HG03064 (cell line): ENCODE results near the gene ERBB3.
A peak's percentile ranks its signal among the peaks of the same experiment; 100 is the strongest.
"Not testable (repeated sequence)": the region's sequence is repeated elsewhere in the genome, so short reads cannot be mapped to it uniquely, and the experiment has no call there.

ENCODE experiments used
- ATAC-seq: cut with Tn5 transposase; IDR thresholded peaks from one replicate; pipeline ENCODE4 v1.9.1; 2021; ENCODE audit warnings: low read depth; ENCODE audit not compliant: unreplicated experiment

The ERBB3 gene

DNA sequence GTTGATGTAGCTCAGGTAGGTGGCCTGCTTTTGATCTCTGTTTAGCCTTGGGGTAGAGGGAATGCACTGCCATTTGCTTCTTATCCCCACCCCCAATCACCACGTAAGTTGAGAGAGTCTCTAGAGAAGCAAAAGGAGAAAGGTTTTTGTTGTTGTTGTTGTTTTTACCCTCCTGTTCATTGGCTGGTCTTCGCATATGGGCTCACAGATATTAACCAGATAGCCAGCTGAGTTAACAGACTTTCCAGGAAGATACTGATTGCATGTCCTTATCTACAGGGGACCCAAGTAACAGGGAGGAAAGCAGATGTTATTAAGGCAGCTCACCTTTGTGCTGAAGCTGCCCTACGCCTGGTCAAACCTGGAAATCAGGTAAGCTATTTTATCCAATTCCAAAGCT lies 27.3 kb downstream of the ERBB3 start:
- ATAC-seq, result no peak

DNA sequence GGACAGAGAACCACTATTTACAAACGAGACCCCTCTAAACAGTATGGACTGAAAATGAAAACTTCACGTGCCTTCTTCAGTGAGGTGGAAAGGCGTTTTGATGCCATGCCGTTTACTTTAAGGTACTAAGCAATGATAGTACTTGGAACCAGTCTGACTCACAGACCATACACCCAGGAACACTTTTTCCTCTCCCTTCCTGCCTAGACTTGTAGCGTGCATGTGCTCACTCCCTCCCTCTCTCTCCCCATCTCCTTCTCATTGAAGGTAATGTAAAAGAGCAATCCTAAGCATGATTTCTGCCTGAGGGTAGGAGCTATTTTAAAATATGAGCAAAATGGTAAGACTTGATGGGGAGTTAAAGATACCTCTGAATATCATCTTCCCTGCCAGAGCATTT lies 30.6 kb downstream of the ERBB3 start:
- ATAC-seq, result no peak

DNA sequence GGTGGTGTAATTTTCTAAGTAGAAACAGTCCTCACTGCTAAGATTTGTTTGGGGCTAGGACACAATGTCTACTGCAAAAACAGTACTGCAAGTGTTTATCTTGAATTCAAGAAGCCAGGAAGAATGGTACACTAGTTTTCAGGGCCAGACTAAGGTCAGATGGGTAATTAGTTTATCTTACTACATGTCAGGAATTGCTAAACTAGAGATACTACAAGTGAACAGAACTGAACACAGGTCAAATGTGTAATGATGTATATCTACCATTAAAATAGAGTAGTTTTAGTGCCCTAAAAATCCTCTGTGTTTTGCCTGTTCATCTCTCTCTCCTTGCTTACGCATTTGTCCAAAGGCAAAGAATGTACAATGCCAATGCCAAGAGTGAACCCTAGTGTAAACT lies 34.1 kb downstream of the ERBB3 start:
- no peak for ATAC-seq

DNA sequence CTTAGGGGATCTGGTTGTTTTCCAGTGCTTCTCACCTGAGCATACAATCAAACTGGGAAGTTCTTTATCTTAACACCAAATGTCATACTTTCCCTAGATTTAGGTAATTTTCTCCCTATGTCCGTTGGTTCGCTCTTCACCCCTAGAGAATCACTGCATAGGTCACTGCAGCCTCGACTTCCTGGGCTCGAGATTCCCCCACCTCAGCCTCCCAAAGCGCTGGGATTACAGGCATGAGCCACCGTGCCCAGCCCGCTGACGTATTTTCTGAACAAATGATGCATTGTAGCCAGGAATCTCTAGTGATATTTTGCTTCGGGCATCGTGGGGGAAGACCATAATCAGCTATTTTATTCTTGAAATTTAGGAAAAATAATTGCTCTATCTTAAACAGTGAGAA lies 35.4 kb downstream of the ERBB3 start:
- ATAC-seq, result no peak

DNA sequence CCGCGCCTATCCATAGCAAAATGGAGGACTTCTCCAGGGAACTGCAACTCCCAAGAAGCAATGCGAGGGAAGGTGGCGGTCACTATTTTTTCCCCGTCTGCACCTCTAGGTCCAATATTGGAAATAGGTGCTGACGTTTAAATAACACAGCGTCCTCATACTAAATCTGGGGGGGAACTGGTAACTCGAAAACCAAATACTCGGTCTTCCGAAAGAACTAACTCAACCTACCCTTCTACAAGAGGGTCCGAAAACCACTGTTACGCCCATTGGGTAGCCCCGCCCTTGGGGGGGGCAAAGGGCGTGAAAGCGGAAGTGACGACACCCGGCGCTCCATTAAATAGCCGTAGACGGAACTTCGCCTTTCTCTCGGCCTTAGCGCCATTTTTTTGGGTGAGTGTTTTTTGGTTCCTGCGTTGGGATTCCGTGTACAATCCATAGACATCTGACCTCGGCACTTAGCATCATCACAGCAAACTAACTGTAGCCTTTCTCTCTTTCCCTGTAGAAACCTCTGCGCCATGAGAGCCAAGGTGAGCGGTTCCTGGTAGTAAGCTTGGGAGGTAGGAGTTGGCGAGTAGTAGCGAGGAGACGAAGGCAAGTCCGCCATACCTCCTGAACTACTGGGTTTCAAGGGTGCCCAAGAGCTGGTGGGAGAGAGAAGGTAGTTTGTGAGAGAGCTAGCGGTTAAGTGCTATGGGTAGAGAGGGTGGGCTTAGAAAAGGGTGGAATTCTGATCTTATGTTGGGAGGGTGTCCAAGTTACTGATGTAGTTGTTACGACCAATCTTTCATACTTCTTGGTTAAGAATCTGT lies 36.5 kb downstream of the ERBB3 start, which contains the start of gene RPL41:
TSS of gene RPL41 (plus strand) at position 367 of the 815 bp plus-strand sequence.
- peak; percentile 37 for ATAC-seq

DNA sequence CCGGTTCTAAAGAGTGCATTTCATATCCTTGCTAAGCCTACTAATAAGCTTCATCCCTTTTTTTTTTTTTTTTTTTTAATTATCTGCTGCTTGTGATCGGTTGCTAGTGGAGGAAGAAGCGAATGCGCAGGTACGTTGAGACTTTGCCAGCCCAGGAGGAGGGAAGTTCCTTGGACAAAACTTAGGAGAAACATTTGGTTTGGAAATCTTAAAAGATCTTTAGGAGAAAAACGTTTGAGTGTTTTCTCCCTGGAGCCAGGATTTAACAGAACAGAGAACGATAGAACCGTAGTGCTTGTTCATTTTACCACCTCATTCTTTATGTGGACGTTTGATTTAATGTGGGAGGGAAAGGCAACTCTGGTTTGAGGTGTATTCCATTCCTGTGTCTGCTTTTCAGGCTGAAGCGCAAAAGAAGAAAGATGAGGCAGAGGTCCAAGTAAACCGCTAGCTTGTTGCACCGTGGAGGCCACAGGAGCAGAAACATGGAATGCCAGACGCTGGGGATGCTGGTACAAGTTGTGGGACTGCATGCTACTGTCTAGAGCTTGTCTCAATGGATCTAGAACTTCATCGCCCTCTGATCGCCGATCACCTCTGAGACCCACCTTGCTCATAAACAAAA lies 37.2 kb downstream of the ERBB3 start:
- not testable (repeated sequence) for ATAC-seq

DNA sequence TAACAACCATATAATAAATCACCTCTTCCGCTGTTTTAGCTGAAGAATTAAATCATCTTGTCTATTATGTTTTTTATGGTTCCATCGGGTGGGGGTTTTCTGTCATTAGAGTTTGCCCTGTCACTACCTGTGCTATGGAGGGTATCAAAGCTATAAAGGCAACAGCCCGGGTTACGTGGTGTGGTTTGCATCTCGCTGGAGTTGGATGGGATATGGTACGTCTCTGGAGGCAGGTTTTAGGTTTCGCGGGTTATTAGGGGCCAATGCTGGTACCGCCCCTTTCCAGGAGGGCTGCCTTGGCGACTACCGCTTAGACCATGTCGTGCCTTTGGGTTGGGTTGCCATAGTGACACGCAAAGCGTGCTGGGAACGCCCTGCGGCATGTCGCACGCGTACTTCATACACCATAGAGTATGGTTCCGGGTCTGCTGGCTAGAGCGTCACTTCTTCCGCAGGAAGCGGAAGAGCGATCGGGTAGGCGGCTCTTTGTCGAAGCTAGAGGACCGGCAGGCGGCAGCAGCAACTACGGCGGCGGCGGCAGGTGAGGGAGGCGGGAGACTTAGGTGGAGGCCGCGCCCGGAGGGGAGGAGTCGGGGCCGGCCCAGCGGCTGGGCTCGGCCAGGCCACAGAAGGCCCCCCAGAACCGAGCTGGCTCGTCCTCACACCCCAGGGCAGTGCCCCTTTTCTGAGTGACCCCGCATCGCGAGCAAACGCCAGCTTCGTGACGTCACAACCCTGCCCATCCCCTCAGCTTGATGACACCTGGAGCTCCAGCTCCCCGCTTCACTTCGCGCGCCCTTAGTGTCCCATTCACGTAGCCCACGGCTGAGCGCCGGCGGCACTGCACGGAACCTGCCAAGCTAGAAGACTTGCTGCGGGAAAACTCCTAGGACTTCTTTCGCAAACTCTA lies 38.1 kb downstream of the ERBB3 start, which contains the start of gene ZC3H10:
TSS of gene ZC3H10 (plus strand) at position 489 of the 910 bp plus-strand sequence. CDS start 2,297 bp downstream, outside the sequence.
- ATAC-seq, result peak; percentile 75

DNA sequence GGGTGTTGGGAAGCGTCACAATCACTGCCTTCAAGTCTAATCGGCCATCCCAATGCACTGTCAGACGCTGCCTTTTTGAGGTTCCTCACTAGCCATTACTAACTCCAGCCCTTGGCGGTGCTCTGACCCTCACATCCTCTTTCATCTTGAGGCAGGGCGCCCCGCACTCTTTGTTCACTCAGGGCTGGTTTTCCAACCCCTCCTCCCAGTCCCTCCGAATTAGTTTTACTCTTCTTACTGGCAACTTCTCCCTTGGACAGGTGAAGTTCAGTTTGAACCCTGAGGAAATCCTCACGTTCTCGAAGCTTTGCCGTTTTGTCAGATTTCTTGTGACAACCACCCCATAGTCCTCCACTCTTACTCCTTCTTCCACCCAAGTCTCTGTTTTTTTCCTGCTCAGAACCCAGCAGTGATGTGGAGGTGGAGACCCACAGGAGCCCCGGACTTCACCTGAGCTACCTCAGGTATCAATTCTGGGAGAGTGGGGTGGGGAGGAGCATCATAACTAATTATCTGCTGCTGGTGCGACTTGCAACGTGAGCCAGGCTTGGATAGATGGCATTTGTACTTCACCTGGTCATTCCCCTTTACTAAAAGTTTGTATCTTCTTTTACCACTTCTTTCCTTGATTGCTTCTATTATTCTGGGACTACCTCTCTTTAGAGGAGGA lies 38.9 kb downstream of the ERBB3 start:
- ATAC-seq, result no peak

DNA sequence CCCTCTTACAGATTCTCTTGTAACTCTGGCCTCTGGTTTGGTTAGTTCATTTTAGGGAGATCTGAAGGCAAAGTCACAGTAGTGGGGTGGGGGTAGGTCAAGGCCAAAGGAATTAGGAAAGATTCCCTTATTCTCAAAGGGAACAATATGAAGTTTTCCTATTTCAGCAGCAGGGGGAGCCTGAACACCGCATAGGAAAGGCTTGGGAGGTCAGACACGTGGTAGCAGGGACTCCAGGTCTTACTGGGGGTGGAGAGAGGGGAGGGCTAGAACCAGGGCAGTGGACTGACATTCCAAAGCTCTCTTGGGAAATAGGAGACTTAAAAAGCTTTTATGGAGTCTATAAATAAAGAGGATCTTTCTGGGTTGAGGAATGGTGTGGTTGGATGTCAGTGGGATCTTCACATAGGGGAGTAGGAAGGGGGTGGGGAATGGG lies 39.4 kb downstream of the ERBB3 start:
- ATAC-seq, result no peak

DNA sequence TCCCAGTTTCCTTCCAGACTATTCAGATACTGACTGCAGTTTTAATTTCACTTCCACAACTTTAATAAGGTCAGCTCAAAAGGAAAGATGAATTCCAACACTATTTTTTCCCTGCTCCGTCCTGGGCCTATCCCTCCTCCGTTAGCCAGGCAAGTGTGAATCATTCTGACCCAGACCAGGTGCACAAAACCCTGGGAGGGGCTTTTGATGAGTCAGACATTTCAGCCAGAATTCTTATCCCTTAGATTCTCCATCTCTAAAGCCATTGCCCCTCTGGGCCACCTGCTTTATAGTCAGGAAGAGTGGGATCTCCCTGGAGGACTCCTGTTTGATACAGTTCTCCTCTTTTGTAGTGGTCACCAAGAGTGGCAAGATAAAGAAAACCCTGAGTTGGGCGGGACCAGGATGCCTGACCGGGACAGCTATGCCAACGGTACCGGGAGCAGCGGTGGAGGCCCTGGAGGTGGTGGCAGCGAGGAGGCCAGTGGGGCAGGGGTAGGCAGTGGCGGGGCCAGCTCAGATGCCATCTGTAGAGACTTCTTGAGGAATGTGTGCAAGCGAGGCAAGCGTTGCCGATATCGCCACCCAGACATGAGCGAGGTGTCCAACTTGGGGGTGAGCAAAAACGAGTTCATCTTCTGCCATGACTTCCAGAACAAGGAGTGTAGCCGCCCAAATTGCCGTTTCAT lies 40.3 kb downstream of the ERBB3 start:
- no peak for ATAC-seq

DNA sequence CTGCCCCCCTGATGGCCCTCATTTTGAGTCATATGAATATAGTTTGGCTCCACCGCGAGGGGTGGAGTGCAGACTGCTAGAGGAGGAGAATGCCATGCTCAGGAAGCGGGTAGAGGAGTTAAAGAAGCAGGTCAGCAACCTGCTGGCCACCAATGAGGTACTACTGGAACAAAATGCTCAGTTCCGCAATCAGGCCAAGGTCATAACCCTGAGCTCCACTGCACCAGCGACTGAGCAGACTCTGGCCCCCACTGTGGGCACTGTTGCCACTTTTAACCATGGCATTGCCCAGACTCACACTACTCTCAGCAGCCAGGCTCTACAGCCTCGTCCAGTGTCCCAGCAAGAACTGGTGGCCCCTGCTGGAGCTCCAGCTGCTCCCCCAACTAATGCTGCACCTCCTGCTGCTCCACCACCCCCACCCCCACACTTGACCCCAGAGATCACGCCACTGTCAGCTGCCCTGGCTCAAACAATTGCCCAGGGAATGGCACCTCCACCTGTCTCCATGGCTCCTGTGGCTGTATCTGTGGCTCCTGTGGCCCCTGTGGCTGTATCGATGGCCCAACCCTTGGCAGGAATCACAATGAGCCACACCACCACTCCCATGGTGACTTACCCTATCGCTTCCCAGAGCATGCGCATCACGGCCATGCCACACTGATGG lies 41.4 kb downstream of the ERBB3 start:
- ATAC-seq, result no peak

DNA sequence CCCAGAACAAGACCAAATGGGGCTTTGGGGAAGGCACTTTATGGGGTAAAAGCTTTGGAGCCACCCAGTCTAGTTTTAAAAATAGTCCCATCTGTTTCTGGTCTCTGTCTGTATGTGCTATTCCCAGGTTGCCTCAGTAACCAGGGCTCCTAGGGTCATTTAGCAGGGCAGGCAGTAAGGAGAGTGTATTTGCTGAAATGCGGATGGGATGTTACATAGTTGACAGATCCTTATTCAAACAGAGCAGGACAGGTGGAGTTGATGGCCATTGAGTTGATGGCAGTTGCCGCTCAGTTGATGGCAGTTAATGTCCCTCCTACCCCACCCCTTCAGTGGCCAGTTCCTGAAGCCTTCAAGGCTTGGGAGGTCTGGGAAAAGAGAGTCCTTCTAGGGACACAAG lies 42.7 kb downstream of the ERBB3 start:
- no peak for ATAC-seq

DNA sequence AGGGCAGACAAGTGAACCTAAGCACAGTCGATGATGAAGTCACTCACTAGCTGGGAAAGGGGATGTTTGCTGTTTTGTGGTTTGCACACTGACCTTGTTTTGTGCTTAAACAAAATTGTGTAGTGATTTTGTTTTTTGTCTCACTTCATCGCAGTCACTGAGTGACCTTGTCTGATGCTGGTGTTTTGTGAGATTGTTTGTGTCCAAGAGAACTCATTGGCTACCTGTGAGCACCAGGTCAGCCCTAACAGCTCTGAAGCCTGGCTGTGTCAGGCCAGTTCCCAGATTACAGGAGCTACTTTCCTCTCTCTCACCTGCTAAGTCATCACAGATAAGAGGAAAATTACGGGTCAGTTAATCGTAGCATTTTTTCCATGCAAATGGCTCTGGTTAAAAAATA lies 44.2 kb downstream of the ERBB3 start:
- ATAC-seq, result no peak

DNA sequence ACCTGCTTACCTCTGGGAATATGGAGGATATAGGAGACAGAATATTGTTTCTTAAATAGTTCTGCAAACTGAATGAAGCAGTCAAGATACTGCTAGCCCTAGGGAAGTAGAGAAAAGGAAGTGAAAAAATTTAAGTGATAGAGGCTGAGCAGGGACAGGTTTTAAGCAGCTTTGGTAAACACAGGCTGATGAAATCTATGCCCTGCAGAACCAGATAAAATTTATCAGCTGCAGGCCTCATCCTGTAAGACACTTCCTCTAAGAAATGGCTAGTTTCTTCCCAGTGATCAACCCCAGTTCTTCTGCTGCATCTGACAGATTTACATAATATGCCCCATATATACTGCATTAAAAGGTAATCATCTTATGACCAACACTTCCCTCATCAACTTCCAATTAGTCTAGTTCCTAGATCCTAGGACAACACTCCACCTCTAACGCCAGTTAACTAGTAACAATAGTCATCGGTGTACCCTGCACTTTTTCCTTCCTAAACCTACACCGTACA lies 46.8 kb downstream of the ERBB3 start:
- ATAC-seq, result no peak

DNA sequence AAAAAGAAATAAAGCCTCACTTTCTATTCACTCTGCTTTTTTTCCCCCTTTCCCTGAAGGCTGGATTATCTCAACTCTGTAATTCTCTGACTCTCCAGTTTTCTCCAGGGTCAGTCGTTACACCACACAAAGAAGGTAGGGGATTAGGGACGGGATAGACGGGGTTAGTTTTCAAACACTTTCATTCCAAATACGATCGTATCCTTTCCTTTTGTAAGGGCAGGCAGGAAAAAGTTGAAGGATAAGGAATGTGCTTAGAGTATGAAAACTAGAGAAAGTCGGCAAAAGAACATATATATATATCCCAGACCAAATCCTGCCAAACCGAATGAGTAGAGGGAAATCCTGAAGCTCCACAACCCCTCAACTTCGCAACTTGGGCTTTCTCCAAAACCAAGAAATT lies 47.5 kb downstream of the ERBB3 start:
- ATAC-seq, result no peak

DNA sequence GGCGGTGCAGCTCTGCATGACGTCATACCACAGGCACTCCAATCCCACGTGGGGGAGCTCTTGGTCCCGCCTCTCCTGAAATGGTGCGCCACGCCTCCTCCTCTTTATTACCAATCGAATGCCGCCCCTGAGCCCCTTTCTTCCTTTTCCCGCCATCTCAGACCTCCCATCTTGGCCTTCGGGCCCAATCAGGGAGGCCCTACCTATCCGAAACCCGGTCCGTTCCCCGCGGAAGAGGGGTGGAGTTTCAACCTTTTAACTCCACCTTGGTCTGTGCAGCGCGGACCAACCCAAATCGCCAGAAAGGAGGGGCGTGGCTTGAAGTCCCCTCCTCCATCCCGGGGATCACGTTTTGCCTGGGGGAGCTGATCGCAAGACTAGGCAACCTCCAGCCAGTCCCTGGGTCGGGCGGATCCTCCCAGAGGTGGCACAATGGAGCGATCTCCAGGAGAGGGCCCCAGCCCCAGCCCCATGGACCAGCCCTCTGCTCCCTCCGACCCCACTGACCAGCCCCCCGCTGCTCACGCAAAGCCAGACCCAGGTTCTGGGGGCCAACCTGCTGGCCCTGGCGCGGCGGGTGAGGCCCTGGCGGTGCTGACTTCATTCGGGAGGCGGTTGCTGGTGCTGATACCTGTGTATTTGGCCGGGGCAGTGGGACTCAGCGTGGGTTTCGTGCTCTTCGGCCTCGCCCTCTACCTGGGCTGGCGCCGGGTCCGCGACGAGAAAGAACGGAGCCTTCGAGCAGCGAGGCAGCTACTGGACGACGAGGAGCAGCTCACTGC lies 48.1 kb downstream of the ERBB3 start, which contains the start of gene ESYT1:
TSS of gene ESYT1 (plus strand) at position 380 of the 782 bp plus-strand sequence. CDS start at position 433, 53 bp downstream.
- ATAC-seq, result peak; percentile 84

DNA sequence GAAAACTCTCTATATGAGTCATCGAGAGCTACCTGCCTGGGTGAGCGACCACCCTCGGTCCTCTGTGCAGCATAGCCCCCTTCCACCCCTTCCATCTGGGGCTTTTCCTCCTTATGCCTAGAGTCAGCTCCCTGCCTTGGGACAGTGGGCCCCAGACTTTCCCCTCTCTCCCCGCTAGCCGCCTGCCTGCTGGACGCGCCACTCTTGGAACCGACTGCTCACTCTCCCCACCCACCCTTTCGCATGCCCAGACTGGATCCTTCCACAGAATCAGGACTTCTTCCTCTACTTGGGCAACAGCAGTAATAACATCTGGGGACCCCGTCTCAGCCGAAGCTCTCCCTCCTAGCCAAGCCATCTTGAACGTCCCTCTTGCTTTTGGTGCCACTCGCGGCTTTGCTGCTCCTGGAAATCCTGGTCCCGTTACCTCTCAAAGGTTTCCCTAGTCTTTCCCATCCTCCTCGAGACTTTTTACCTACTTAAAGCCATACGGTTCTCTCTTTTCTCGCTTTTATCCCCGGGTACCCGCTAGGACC lies 48.8 kb downstream of the ERBB3 start:
- no peak for ATAC-seq
